GM21619 (cell line): Measurements from ENCODE around the gene GRM8.

ENCODE experiments used
- ATAC-seq: cut with Tn5 transposase; IDR thresholded peaks from one replicate; pipeline ENCODE4 v1.9.1; 2021; ENCODE audit not compliant: unreplicated experiment

Gene GRM8

DNA sequence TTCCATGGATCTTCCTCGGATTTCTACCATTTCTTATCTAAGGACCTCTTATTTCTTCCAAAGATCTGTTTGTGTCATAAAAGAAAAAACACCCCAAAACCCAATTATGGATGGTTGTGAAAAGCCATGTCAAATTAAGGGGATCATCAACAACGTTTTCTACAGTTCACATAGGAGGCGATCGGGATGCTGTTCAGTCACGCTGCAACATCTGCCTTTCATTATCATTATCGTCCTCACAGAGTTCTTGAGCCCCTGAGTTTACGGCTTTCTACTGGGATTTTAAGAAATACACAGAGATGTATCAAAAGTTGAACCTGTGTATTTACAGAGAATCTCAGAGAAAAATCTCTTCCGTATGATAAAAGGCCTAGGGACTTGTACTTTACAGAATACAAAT lies 101.4 kb downstream of the GRM8 start:
- no peak for ATAC-seq

- no peak for ATAC-seq
These were observed 102.2 kb downstream of the GRM8 start for GRCh38 chr7:127150543-127150942.

GRCh38 chr7:127146746-127147536 lies 105.8 kb downstream of the GRM8 start:
- no peak for ATAC-seq

DNA sequence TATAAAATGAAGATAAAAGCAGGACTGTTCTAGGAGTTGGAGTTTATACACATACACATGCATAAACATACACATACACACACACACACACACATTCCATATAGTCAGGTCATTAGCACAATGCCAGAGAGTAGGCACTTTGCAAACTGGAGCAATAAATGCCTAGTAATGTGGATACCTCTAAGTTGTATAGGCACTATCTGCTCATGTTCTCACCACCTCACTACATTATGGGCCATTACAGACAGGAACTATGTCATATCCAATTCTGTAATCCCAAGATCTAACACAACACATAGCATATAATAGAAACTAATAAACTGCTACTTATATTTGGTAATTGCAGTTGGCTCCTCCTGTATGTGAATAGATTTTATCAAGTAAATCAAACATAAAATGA lies 115.6 kb downstream of the GRM8 start:
- no peak for ATAC-seq

GRCh38 chr7:127135871-127136485 lies 116.8 kb downstream of the GRM8 start:
- ATAC-seq: no peak

DNA sequence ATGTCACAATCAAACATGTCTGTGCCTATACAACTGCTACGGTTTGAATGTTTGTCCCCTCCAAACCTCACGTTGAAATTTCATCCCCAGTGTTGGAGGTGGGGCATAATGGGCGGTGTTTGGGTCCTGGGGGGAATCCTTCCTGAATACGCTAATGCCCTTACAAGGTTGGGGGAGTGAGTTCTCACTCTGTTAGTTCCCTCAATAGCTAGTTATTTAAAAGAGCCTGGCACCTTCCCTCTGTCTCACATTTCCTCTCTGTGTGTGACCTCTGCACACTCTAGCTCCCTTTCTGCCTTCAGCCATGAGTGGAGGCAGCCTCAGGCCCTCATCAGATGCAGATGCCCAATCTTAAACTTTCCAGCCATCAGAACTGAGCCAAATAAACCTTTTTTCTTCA lies 129.5 kb downstream of the GRM8 start:
- no peak for ATAC-seq

- ATAC-seq: no peak
These were observed 133.2 kb downstream of the GRM8 start for GRCh38 chr7:127119517-127119916.

DNA sequence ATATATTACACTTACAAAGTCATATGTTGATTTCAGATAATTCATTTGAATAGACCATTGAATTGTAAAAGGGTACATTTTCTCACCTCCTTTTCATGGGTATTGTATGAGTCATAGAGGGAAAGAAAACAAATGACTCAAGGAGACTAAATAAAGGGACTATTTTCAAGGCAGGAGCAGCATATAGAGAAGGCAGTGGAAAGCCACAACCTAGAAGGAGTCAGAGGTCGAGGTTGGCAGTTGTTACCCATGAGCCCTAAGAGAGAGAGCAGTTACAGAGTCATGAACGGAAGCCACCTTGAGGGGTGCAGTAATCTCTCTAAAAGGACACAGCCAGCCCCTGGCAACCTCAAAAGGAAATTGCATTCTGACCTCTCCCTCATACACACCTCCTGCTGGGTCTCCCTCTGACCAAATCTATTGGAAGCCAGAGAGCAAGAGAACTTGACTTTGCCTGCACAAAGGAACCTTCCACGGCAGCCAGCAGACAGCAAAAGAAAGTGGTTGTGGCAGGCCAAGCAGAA lies 137.9 kb downstream of the GRM8 start:
- peak; percentile 62 for ATAC-seq

GRCh38 chr7:127107601-127108007 lies 145.1 kb downstream of the GRM8 start:
- peak; percentile 90 for ATAC-seq

- ATAC-seq: no peak
These were observed 159.4 kb downstream of the GRM8 start for GRCh38 chr7:127093340-127093739.

DNA sequence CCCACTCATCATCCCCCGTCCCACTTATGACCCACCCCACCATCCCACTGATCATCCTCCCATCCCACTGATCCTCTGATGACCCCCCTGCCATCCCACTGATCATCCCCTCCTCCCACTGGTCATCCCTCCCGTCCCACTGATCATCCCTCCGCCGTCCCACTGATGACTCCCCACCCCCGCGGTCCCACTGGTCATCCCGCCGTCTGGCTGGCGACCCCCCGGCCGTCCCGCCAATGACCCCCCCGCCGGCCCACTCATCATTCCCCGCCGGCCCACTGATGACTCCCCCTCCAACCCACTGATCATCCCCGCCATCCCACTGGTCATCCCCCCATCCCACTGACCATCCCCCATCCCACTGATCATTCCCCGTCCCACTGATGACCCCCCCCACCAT lies 161.1 kb downstream of the GRM8 start:
- no peak for ATAC-seq

DNA sequence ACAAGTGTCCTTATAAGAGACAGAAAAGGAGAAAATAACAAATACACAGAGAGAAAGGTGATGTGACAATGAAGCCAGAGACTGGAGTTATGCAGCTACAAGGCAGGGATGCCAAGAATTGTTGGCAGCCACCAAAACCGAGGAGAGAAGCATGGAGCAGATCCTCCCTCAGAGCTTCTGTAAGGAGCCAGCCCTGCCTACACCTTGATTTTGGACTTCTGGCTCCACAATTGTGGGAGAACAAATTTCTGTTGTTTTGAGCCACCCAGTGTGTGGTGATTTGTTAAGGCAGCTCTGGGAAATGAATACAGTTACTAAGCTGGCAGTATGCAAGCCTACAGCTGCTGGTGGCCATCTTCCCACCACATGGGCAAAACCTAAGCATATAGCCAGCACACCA lies 163.6 kb downstream of the GRM8 start:
- no peak for ATAC-seq

DNA sequence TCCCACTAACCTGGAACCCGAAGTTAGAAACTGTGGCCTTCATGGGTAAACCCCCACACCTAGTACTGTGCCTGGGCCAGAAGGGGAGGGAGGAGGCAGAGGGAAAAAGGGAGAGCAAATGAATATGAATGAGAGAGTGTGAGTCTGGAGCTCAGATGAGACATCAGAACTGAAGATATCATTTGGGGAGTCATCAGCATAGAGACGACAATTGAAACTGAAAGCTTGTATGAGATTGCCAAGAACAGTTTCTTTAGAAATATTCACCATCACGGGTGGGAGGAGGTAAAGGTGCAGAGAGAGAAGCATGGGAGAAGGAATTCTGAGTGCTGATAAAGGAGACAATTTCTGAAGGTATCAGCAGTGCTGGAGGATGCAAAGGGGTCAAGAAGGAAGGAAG lies 171.2 kb downstream of the GRM8 start:
- ATAC-seq: no peak

- no peak for ATAC-seq
These were observed 172.2 kb downstream of the GRM8 start for GRCh38 chr7:127080576-127080975.

DNA sequence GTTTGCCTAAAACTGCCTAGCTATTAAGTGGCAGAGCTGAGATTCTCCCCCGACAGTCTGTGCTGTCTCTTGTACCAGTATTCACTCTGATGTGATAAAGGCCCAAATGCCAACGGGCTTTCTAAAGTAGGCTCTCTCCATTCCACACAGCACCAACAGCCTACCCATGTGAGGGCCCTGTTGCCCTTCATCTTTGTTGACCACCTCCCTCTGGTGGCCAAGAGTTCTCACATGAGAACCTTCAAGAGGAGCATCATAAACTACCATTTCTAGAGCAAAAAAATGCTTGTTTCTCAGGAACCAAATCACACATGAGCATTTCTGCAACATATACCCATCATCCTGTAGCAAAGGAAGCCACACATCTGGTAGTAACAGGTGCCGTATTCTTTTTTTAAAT lies 185.8 kb downstream of the GRM8 start:
- ATAC-seq: no peak

- ATAC-seq: no peak
These were observed 193.3 kb downstream of the GRM8 start for GRCh38 chr7:127059475-127059874.

- ATAC-seq: no peak
These were observed 194.8 kb downstream of the GRM8 start for GRCh38 chr7:127057918-127058317.

DNA sequence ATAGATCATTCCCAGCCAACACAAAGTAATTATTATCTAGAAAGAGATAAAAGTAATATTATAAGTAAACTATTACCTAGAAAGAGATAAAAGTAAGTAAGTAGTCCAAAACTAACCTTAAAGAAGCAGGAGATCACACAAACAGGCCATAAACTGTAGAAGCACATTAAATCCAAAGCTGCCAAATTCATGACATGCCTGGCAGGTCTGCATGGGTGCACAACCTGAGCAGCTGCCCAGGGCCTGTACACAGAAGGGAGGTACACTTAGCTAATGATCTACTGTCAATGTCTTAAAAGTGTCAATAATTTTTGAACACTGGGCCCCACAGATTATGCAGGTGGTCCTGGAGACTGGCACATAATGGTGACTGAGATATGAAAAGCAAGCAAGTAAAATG lies 196.5 kb downstream of the GRM8 start:
- ATAC-seq: no peak

DNA sequence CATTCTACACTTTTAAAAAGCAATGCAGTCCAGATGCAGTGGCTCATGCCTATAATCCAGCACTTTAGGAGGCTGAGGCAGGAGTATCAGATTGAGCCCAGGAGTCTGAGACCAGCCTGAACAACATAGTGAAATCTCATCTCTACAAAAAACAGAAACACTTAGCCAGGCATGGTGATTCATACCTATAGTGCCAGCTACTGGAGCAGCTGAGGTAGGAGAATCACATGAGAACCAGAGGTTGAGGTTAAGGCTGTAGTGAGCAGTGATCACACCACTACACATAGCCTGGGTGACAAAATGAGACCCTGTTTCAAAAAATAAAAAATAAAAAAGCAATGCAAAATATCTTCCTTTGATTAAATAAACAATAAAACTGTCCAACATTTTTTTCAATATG lies 205.2 kb downstream of the GRM8 start:
- ATAC-seq: no peak

GRCh38 chr7:127041689-127042452 lies 210.9 kb downstream of the GRM8 start:
- no peak for ATAC-seq

- no peak for ATAC-seq
These were observed 212.7 kb downstream of the GRM8 start for GRCh38 chr7:127040042-127040441.

- no peak for ATAC-seq
These were observed 213.2 kb downstream of the GRM8 start for GRCh38 chr7:127039541-127039940.
